Measurements from ENCODE around the gene IL12RB1. TPM values are rescaled to one million over a fixed set of nuclear protein-coding genes. Genes with fewer than 3 reads are reported as not detected.
A peak's percentile ranks its signal among the peaks of the same experiment; 100 is the strongest.

IL12RB1 gene
- total and polyA plus RNA-seq, 2 of the 13 experiments (the other 11 are each of a cell fraction or from before 2014, with no cell fraction given) = 0.03 to 0.04 TPM

- TF ChIP-seq ASH2L (IDR thresholded peaks at IDR 0.05; ENCODE audit: insufficient read length, low read depth, low read length) = peak; percentile 65
- no peak for TF ChIP-seq ZNF205 (CRISPR knock-in tag; IDR thresholded peaks at IDR 0.05)
- TF ChIP-seq ZFP36L1 (CRISPR knock-in tag; IDR thresholded peaks at IDR 0.05) = peak; percentile 57; the same call in 1 of the 2 replicates
- peak; percentile 71 for TF ChIP-seq FOXP4 (CRISPR knock-in tag; IDR thresholded peaks at IDR 0.05)
- 0 out of 2 replicates have a peak, but pooled peaks have one; percentile 32 for TF ChIP-seq IRF9 (CRISPR knock-in tag; IDR thresholded peaks at IDR 0.05; ENCODE audit: borderline replicate concordance)
- TF ChIP-seq MED1 (CRISPR knock-in tag; IDR thresholded peaks at IDR 0.05) = peak; percentile 86
- peak; percentile 65; the same call in 1 of the 2 replicates for TF ChIP-seq MED13 (CRISPR knock-in tag; IDR thresholded peaks at IDR 0.05)
- no peak for TF ChIP-seq ZMAT5 (CRISPR knock-in tag; IDR thresholded peaks at IDR 0.05; ENCODE audit: borderline replicate concordance, low read depth)
- peak; percentile 76; the same call in 1 of the 2 replicates for TF ChIP-seq RFXAP (CRISPR knock-in tag; IDR thresholded peaks at IDR 0.05; ENCODE audit: borderline replicate concordance)
- no peak for TF ChIP-seq ZNF720 (CRISPR knock-in tag; IDR thresholded peaks at IDR 0.05)
- TF ChIP-seq ARID4A (CRISPR knock-in tag; IDR thresholded peaks at IDR 0.05; ENCODE audit: borderline replicate concordance) = peak; percentile 76; the same call in 1 of the 2 replicates
- TF ChIP-seq PAF1 (CRISPR knock-in tag; IDR thresholded peaks at IDR 0.05) = no peak
- peak; percentile 82 for TF ChIP-seq ZNF280D (CRISPR knock-in tag; IDR thresholded peaks at IDR 0.05)
- TF ChIP-seq ZNF136 (CRISPR knock-in tag; IDR thresholded peaks at IDR 0.05; ENCODE audit: low read depth) = no peak; the same call in 1 of the 2 replicates
These were observed 49.2 kb upstream of the IL12RB1 start (continued) for GRCh38 chr19:18135712-18136584.
